ENCODE data around the gene ROCK2.
A peak's percentile ranks its signal among the peaks of the same experiment; 100 is the strongest.

ROCK2 gene

GRCh38 chr2:11388262-11389051 lies 44.0 kb upstream of the ROCK2 start:
- H3K27ac ChIP-seq = peak overlapping the region; percentile 89
- TF ChIP-seq, protein P1, sequence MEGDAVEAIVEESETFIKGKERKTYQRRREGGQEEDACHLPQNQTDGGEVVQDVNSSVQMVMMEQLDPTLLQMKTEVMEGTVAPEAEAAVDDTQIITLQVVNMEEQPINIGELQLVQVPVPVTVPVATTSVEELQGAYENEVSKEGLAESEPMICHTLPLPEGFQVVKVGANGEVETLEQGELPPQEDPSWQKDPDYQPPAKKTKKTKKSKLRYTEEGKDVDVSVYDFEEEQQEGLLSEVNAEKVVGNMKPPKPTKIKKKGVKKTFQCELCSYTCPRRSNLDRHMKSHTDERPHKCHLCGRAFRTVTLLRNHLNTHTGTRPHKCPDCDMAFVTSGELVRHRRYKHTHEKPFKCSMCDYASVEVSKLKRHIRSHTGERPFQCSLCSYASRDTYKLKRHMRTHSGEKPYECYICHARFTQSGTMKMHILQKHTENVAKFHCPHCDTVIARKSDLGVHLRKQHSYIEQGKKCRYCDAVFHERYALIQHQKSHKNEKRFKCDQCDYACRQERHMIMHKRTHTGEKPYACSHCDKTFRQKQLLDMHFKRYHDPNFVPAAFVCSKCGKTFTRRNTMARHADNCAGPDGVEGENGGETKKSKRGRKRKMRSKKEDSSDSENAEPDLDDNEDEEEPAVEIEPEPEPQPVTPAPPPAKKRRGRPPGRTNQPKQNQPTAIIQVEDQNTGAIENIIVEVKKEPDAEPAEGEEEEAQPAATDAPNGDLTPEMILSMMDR (conservative IDR thresholded peaks at IDR 0.05) = no peak
- no peak for TF ChIP-seq ZFX (IDR thresholded peaks at IDR 0.05)

GRCh38 chr2:11387843-11388242 lies 43.4 kb upstream of the ROCK2 start:
- peak overlapping the region; percentile 89 for H3K27ac ChIP-seq
- TF ChIP-seq ZFX (IDR thresholded peaks at IDR 0.05) = no peak

GRCh38 chr2:11387100-11387390 lies 42.6 kb upstream of the ROCK2 start:
- TF ChIP-seq ZFX (IDR thresholded peaks at IDR 0.05) = no peak
- TF ChIP-seq, protein P1 (conservative IDR thresholded peaks at IDR 0.05) = no peak
- peak overlapping the region; percentile 89 for H3K27ac ChIP-seq

DNA sequence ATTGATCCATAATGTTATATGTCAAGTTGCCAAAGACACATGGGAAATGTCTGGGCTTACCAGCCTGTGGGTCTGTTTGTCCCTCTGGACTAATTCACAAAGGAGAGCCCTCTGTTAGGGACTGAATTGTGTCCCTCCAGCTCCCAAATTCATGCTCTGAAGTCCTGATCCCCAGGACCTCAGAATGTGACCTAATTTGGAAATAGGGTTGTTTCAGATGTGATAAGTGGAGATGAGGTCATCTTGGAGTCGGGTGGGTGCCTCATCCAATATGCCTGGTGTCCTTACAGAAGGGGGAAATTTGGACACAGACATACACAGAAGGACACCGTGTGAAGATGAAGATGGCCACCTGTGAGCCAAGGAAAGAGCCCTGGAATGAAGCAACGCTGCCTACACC lies 41.4 kb upstream of the ROCK2 start:
- TF ChIP-seq, protein P1 (conservative IDR thresholded peaks at IDR 0.05) = no peak
- TF ChIP-seq ZFX (IDR thresholded peaks at IDR 0.05) = no peak
- no peak overlapping the region for H3K27ac ChIP-seq

DNA sequence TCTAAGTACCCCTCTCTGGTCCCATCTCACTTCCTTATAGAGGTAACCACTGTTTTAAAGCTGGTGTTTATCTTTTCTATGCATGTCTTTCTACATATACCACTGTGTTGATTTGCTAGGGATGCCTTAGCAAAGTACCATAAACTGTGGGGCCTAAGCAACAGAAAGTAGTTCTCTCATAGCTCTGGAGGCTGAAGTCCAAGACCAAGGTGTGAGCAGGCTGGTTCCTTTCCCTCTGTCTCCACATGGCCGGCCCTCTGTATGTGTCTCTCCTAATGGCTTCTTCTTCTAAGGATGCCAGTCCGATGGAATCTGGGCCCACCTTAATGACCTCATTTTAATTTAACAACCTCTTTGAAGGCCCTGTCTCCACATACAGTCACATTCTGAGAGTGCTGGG lies 40.8 kb upstream of the ROCK2 start:
- no peak for TF ChIP-seq ZFX (IDR thresholded peaks at IDR 0.05)
- TF ChIP-seq, protein P1 (conservative IDR thresholded peaks at IDR 0.05) = no peak
- no peak overlapping the region for H3K27ac ChIP-seq

DNA sequence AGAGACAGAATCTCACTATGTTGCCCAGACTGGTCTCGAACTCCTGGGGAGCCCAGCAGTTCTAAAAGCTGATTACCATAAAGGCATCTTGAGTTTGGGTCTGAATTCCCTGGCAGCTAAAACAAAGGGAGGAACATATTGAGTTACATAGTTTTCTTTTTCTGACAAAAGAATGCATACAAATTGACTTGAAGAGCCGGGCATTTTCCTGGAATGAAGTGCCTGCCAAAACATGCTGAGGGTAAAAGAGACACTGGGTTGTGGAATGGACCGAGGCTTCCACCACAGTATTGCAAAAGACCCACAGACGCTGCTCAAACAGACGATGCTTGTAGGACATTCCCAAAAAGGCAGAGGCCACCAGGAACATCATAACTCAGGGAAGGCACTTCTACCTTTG lies 35.1 kb upstream of the ROCK2 start:
- TF ChIP-seq, protein P1 (conservative IDR thresholded peaks at IDR 0.05) = no peak
- TF ChIP-seq ZFX (IDR thresholded peaks at IDR 0.05) = no peak
- H3K27ac ChIP-seq = no peak overlapping the region

- no peak overlapping the region for H3K27ac ChIP-seq
- TF ChIP-seq, protein P1 (conservative IDR thresholded peaks at IDR 0.05) = no peak
- no peak for TF ChIP-seq ZFX (IDR thresholded peaks at IDR 0.05)
These were observed 33.6 kb upstream of the ROCK2 start for GRCh38 chr2:11377928-11378545.

DNA sequence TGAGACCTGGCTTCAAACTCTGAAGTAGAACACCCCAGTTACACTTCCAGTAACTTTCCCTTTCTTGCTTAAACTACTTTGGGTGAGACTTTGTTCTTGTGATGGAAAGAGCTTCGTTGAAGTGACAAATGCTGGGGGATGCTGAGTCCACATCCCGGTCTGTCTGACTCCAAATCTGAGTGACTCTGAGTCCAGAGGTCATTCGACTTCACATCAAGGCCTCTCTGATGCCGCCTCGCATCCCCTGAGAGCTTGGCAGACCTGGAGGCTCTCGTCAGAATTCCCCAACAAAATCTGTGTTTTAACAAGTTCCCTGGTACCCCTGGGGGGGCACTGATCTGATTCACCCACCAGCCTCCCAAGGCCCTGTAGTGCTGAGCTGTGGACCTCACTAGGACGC lies 31.6 kb upstream of the ROCK2 start:
- TF ChIP-seq ZFX (IDR thresholded peaks at IDR 0.05) = no peak
- TF ChIP-seq, protein P1 (conservative IDR thresholded peaks at IDR 0.05) = no peak
- H3K27ac ChIP-seq = no peak overlapping the region

Measured in C4-2B (cell line).